Hepatocyte (in vitro differentiated cells): Measurements from ENCODE around the gene KIF22. TPM values are rescaled to one million over a fixed set of nuclear protein-coding genes. Genes with fewer than 3 reads are reported as not detected.
A peak's percentile ranks its signal among the peaks of the same experiment; 100 is the strongest.
"Not testable (repeated sequence)": the region's sequence is repeated elsewhere in the genome, so short reads cannot be mapped to it uniquely, and the experiment has no call there.

Source experiments
- DNase-seq: peaks from one replicate; pipeline ENCODE4 v3.0.0-alpha.2; 2016; ENCODE audit warnings: low spot score
- H2AFZ ChIP-seq: fragments of 200-600 bp; sonication (generic); 2 replicates; pipeline ENCODE4 v1.6.0; 2016; ENCODE audit warnings: antibody characterized with exemption, mild to moderate bottlenecking
- H3K27ac ChIP-seq: fragments of 200-600 bp; sonication (generic); 2 replicates; pipeline ENCODE4 v1.5.1; 2016; ENCODE audit warnings: mild to moderate bottlenecking
- H3K27me3 ChIP-seq: fragments of 200-600 bp; sonication (generic); 2 replicates; pipeline ENCODE4 v1.6.1; 2016
- H3K36me3 ChIP-seq: fragments of 200-600 bp; sonication (generic); replicated peaks from 2 replicates; pipeline ENCODE4 v1.5.1; 2016; ENCODE audit warnings: low read depth; ENCODE audit not compliant: insufficient read depth
- H3K4me1 ChIP-seq: fragments of 200-600 bp; sonication (generic); 2 replicates; pipeline ENCODE4 v1.5.1; 2016; ENCODE audit warnings: mild to moderate bottlenecking, moderate library complexity; ENCODE audit not compliant: insufficient read depth
- H3K4me2 ChIP-seq: fragments of 200-600 bp; sonication (generic); 2 replicates; pipeline ENCODE4 v1.6.0; 2016
- H3K4me3 ChIP-seq: fragments of 200-600 bp; sonication (generic); 2 replicates; pipeline ENCODE4 v1.5.1; 2016; ENCODE audit warnings: mild to moderate bottlenecking
- H3K79me2 ChIP-seq: fragments of 200-600 bp; sonication (generic); 2 replicates; pipeline ENCODE4 v1.6.0; 2017; ENCODE audit warnings: mild to moderate bottlenecking
- H3K9me2 ChIP-seq: fragments of 200-600 bp; sonication (generic); replicated peaks from 2 replicates; pipeline ENCODE4 v1.6.0; 2017; ENCODE audit warnings: mild to moderate bottlenecking; ENCODE audit not compliant: insufficient read depth
- H3K9me3 ChIP-seq: fragments of 200-600 bp; sonication (generic); 2 replicates; pipeline ENCODE4 v1.5.1; 2016; ENCODE audit warnings: low read depth, mild to moderate bottlenecking
- H4K20me1 ChIP-seq: fragments of 200-600 bp; sonication (generic); 2 replicates; pipeline ENCODE4 v1.6.0; 2016; ENCODE audit warnings: mild to moderate bottlenecking; ENCODE audit not compliant: insufficient read depth, poor library complexity, severe bottlenecking
- EZH2 ChIP-seq: fragments of 200-600 bp; sonication (generic); IDR thresholded peaks from 2 replicates; pipeline ENCODE4 v1.6.1; 2016; ENCODE audit warnings: antibody characterized with exemption, mild to moderate bottlenecking, borderline replicate concordance
- EZH2phosphoT487 ChIP-seq: fragments of 200-600 bp; sonication (generic); IDR thresholded peaks from one replicate; pipeline ENCODE4 v1.6.1; 2018; ENCODE audit warnings: antibody characterized with exemption, mild to moderate bottlenecking, low read depth, moderate library complexity; ENCODE audit not compliant: unreplicated experiment, severe bottlenecking
- WGBS: methylation state at CpG from one replicate; pipeline ENCODE4 v1.1.6; 2016; ENCODE audit warnings: low lambda C conversion rate; ENCODE audit errors: missing lambda C conversion rate; 5-methylcytosine and 5-hydroxymethylcytosine counted together
- polyA plus RNA-seq: library from polyadenylated mRNA; unstranded; fragments of >200 nt; fragmentation: Nextera tagmentation; extraction: Ambion mirVana; gene quantifications from 2 replicates; pipeline ENCODE4 v1.2.1, GENCODE V29; 2016
- total RNA-seq: library from RNA; depleted of rRNA; stranded (reverse); fragments of >200 nt; gene quantifications from 2 replicates; pipeline ENCODE4 v1.2.3, GENCODE V29; 2014
- TF ChIP-seq, protein P1 (sequence below): fragments of 200-600 bp; sonication (generic); IDR thresholded peaks from 2 replicates; pipeline ENCODE4 v1.5.1; 2016; ENCODE audit warnings: antibody characterized with exemption, mild to moderate bottlenecking; ENCODE audit not compliant: poor library complexity

The KIF22 gene
- total and polyA plus RNA-seq, 2 experiments from 2014 or later: 42.5 to 42.6 TPM

DNA sequence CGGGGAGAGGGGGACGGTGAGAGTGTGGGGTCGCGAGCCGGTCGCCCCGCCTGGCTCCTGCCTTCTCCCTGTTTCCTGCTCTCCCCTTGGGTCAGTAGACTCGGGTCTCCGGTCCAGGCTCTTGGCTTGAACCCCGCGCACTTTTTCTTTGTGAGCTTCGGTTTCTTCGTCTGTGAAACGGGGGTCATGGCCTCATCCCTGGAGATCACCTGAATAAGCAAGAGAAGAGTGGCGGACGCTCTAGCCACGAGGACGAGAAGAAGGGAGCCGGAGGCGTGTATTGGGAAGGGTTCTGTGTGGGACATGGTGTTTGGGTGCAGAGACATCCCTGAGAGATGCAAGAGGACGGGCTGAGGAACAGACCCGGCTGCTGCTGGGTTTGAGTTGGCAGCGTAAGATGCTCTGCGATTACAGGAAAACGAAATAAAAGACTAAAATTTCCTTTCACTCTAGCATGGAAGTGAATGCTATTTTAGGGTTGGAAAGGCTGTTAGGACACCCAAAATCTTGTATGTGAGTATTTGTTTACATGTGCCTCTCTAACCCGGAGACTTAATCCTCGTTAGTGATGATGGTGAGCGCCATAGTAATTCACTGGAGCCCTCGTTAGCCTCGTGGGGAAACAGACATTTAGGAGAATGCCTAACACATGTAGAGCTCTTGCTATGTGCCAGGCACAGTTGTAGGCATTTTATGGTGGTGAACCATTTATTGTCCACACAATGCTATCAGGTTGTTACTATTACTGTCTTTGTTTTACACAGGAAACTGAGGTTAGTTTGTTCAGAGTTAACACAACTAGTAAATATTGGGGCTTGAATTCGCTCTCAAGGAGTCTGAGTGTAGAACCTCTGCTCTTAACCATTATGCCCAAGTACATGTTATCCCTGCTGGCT is 646 bp downstream of the KIF22 start:
- H3K4me2 ChIP-seq: peak overlapping the region; percentile 86
- peak overlapping the region; percentile 55 for H2AFZ ChIP-seq
- peak overlapping the region; percentile 22 for H3K27ac ChIP-seq
- no peaks in the 10 kb centered on the region for H3K9me2 ChIP-seq
- peak overlapping the region; percentile 71 for H3K4me3 ChIP-seq
- H4K20me1 ChIP-seq: peaks cover 2% of the 10 kb centered on the region
- peaks cover 53% of the 10 kb centered on the region for H3K79me2 ChIP-seq
- H3K27me3 ChIP-seq: no peaks in the 10 kb centered on the region
- H3K4me1 ChIP-seq: no peaks in the 10 kb centered on the region
- TF ChIP-seq EZH2phosphoT487: no peak
- TF ChIP-seq, protein P1, sequence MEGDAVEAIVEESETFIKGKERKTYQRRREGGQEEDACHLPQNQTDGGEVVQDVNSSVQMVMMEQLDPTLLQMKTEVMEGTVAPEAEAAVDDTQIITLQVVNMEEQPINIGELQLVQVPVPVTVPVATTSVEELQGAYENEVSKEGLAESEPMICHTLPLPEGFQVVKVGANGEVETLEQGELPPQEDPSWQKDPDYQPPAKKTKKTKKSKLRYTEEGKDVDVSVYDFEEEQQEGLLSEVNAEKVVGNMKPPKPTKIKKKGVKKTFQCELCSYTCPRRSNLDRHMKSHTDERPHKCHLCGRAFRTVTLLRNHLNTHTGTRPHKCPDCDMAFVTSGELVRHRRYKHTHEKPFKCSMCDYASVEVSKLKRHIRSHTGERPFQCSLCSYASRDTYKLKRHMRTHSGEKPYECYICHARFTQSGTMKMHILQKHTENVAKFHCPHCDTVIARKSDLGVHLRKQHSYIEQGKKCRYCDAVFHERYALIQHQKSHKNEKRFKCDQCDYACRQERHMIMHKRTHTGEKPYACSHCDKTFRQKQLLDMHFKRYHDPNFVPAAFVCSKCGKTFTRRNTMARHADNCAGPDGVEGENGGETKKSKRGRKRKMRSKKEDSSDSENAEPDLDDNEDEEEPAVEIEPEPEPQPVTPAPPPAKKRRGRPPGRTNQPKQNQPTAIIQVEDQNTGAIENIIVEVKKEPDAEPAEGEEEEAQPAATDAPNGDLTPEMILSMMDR: no peak
- no peak for TF ChIP-seq EZH2
- peak; percentile 24 for DNase-seq
- H3K36me3 ChIP-seq: no peaks in the 10 kb centered on the region
- 2% methylated on average over 30 of the region's 31 CpGs for WGBS
- H3K9me3 ChIP-seq: no peaks in the 10 kb centered on the region

- H3K27ac ChIP-seq: no peak overlapping the region
- peaks cover 2% of the 10 kb centered on the region for H4K20me1 ChIP-seq
- H3K9me2 ChIP-seq: no peaks in the 10 kb centered on the region
- H3K4me1 ChIP-seq: no peaks in the 10 kb centered on the region
- no peaks in the 10 kb centered on the region for H3K36me3 ChIP-seq
- H3K9me3 ChIP-seq: no peaks in the 10 kb centered on the region
- H3K4me2 ChIP-seq: peak overlapping the region; percentile 86
- H3K27me3 ChIP-seq: no peaks in the 10 kb centered on the region
- TF ChIP-seq, protein P1: no peak
- no peak for TF ChIP-seq EZH2phosphoT487
- TF ChIP-seq EZH2: no peak
- peak overlapping the region; percentile 71 for H3K4me3 ChIP-seq
- H2AFZ ChIP-seq: no peak overlapping the region
- 66% methylated on average over 9 of the region's 9 CpGs for WGBS
- H3K79me2 ChIP-seq: peaks cover 56% of the 10 kb centered on the region
- DNase-seq: no peak
These were observed 1.6 kb downstream of the KIF22 start for GRCh38 chr16:29791845-29792807.

DNA sequence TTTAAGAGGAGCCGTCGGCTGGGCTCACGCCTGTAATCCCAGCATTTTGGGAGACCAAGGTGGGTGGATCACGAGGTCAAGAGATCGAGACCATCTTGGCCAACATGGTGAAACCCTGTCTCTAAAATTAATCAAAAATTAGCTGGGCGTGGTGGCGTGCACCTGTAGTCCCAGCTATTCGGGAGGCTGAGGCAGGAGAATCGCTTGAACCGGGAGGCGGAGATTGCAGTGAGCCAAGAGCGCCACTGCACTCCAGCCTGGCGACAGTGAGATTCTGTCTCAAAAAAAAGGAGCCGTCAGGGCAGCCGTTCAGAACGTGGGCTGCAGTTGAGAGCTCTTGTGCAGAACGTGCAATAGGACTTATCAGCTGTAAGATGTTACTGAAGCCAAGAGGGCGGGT is 2.6 kb downstream of the KIF22 start:
- not testable (repeated sequence) for H3K27ac ChIP-seq, H3K9me2 ChIP-seq, H4K20me1 ChIP-seq, H2AFZ ChIP-seq, H3K4me1 ChIP-seq, H3K27me3 ChIP-seq, H3K36me3 ChIP-seq, H3K4me2 ChIP-seq, DNase-seq, H3K9me3 ChIP-seq, H3K4me3 ChIP-seq
- peaks cover 56% of the 10 kb centered on the region for H3K79me2 ChIP-seq
- WGBS: 93% methylated on average over 18 of the region's 18 CpGs
